Measurements from ENCODE around the gene TPSG1.

The TPSG1 gene

DNA sequence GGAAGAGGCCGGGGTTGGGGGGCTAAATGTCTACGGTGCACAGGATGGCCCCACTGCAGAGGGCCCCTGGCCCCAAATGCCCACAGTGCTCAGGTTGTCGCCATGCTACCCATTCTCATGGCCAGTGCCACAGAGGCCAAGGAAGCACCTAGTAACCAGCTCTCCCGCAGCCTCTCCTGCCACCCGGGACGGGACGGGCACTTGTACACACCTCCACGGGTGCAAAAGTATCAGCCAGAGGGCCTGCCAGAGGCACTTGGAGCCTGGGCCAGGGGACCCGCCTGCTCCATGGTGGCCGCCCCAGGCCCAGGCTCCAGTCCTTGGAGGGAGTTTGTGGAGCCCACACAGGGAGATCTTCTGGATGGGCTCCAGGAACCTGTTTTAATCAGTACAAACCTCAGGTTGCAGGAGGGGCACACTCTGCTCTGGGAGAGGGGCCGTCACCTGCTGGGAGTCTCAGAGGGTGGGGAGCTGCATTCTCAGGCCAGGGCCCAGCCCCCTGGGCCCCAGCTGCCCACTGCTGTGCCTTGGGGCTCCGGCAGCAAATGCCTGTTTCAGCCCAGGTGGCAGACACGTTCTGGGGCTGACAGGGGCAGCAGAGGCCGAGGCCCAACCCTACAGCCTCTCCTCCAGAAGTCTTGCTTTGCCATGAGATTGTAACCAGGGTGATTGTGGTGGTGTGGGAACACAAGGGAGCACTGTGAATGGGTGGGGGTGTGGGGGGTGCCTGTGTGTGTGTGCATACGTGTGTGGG, 38.7 kb upstream of the TPSG1 start:
- no peak overlapping the region for H3K4me2 ChIP-seq (ENCODE audit: low read depth, low read length, poor library complexity, severe bottlenecking)
- TF ChIP-seq EZH2phosphoT487 (IDR thresholded peaks at IDR 0.05; ENCODE audit: borderline replicate concordance) = no peak
- no peak for TF ChIP-seq CTCF (conservative IDR thresholded peaks at IDR 0.05; ENCODE audit: low read length)
- H3K79me2 ChIP-seq (ENCODE audit: insufficient read depth, low read length) = no peaks in the 10 kb centered on the region
- no peaks in the 10 kb centered on the region for H3K9me2 ChIP-seq (replicated peaks; ENCODE audit: low read depth, low read length)
- no peaks in the 10 kb centered on the region for H3K27me3 ChIP-seq (ENCODE audit: insufficient read depth, low read length, poor library complexity, severe bottlenecking)
- no peaks in the 10 kb centered on the region for H3K9me3 ChIP-seq (ENCODE audit: insufficient read depth, low read depth, low read length)
- no peaks in the 10 kb centered on the region for H3F3A ChIP-seq (ENCODE audit: low read depth)
- H4K20me1 ChIP-seq (ENCODE audit: insufficient read depth, low read length, poor library complexity, severe bottlenecking) = no peaks in the 10 kb centered on the region
- no peak overlapping the region for H3K9ac ChIP-seq (ENCODE audit: low read depth, low read length, poor library complexity, severe bottlenecking)
- no peaks in the 10 kb centered on the region for H3K36me3 ChIP-seq (ENCODE audit: insufficient read depth, low read length)
- no peak overlapping the region for H2AFZ ChIP-seq (ENCODE audit: low read length)
- H3K4me3 ChIP-seq (ENCODE audit: low read length, poor library complexity, severe bottlenecking) = no peak overlapping the region
- H3K4me1 ChIP-seq (ENCODE audit: insufficient read depth, low read length, poor library complexity, severe bottlenecking) = no peaks in the 10 kb centered on the region

- Histone ChIP-seq H3K4me1 (ENCODE audit: insufficient read depth, low read length, poor library complexity, severe bottlenecking) (no peaks in the 10 kb centered on the region), H3K27me3 (ENCODE audit: insufficient read depth, low read length, poor library complexity, severe bottlenecking) (no peaks in the 10 kb centered on the region), H3K4me3 (ENCODE audit: low read length, poor library complexity, severe bottlenecking) (no peak overlapping the region), H3K36me3 (ENCODE audit: insufficient read depth, low read length) (no peaks in the 10 kb centered on the region), H3K79me2 (ENCODE audit: insufficient read depth, low read length) (no peaks in the 10 kb centered on the region), H2AFZ (ENCODE audit: low read length) (no peak overlapping the region), H3K9me3 (ENCODE audit: insufficient read depth, low read depth, low read length) (no peaks in the 10 kb centered on the region), H3F3A (ENCODE audit: low read depth) (no peaks in the 10 kb centered on the region), H3K9me2 (replicated peaks; ENCODE audit: low read depth, low read length) (no peaks in the 10 kb centered on the region), H3K4me2 (ENCODE audit: low read depth, low read length, poor library complexity, severe bottlenecking) (no peak overlapping the region), H4K20me1 (ENCODE audit: insufficient read depth, low read length, poor library complexity, severe bottlenecking) (no peaks in the 10 kb centered on the region), H3K9ac (ENCODE audit: low read depth, low read length, poor library complexity, severe bottlenecking) (no peak overlapping the region)
- no peak for TF ChIP-seq CTCF (conservative IDR thresholded peaks at IDR 0.05; ENCODE audit: low read length)
- TF ChIP-seq EZH2phosphoT487 (IDR thresholded peaks at IDR 0.05; ENCODE audit: borderline replicate concordance) = no peak
These were observed 37.8 kb upstream of the TPSG1 start for GRCh38 chr16:1262846-1263221.

GRCh38 chr16:1262210-1262845, 37.3 kb upstream of the TPSG1 start:
- Histone ChIP-seq H4K20me1 (ENCODE audit: insufficient read depth, low read length, poor library complexity, severe bottlenecking) (no peaks in the 10 kb centered on the region), H3K79me2 (ENCODE audit: insufficient read depth, low read length) (no peaks in the 10 kb centered on the region), H3K4me3 (ENCODE audit: low read length, poor library complexity, severe bottlenecking) (no peak overlapping the region), H3K9me2 (replicated peaks; ENCODE audit: low read depth, low read length) (no peaks in the 10 kb centered on the region), H3K4me2 (ENCODE audit: low read depth, low read length, poor library complexity, severe bottlenecking) (no peak overlapping the region), H3K9me3 (ENCODE audit: insufficient read depth, low read depth, low read length) (no peaks in the 10 kb centered on the region), H3K4me1 (ENCODE audit: insufficient read depth, low read length, poor library complexity, severe bottlenecking) (no peaks in the 10 kb centered on the region), H3K9ac (ENCODE audit: low read depth, low read length, poor library complexity, severe bottlenecking) (no peak overlapping the region), H3K27me3 (ENCODE audit: insufficient read depth, low read length, poor library complexity, severe bottlenecking) (no peaks in the 10 kb centered on the region), H3K36me3 (ENCODE audit: insufficient read depth, low read length) (no peaks in the 10 kb centered on the region), H2AFZ (ENCODE audit: low read length) (no peak overlapping the region), H3F3A (ENCODE audit: low read depth) (no peaks in the 10 kb centered on the region)
- TF ChIP-seq CTCF (conservative IDR thresholded peaks at IDR 0.05; ENCODE audit: low read length) (no peak), EZH2phosphoT487 (IDR thresholded peaks at IDR 0.05; ENCODE audit: borderline replicate concordance) (no peak)

All from Loucy (cell line).